OCI-M1 (cell line): Measurements from ENCODE around the gene CDK5RAP3.
"Not testable (repeated sequence)": the region's sequence is repeated elsewhere in the genome, so short reads cannot be mapped to it uniquely, and the experiment has no call there.

Experiments
- DNase-seq: peaks from one replicate; lab custom pipeline; 2025; lab: John Stamatoyannopoulos, UW

CDK5RAP3 gene, protein sequence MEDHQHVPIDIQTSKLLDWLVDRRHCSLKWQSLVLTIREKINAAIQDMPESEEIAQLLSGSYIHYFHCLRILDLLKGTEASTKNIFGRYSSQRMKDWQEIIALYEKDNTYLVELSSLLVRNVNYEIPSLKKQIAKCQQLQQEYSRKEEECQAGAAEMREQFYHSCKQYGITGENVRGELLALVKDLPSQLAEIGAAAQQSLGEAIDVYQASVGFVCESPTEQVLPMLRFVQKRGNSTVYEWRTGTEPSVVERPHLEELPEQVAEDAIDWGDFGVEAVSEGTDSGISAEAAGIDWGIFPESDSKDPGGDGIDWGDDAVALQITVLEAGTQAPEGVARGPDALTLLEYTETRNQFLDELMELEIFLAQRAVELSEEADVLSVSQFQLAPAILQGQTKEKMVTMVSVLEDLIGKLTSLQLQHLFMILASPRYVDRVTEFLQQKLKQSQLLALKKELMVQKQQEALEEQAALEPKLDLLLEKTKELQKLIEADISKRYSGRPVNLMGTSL

GRCh38 chr17:47970725-47971499 is at the start of gene CDK5RAP3:
Gene CDK5RAP3, plus strand, starts transcription at chr17:47971113. Its CDS starts 34 bp downstream, at chr17:47971147.
- peak; percentile 99 for DNase-seq

DNA sequence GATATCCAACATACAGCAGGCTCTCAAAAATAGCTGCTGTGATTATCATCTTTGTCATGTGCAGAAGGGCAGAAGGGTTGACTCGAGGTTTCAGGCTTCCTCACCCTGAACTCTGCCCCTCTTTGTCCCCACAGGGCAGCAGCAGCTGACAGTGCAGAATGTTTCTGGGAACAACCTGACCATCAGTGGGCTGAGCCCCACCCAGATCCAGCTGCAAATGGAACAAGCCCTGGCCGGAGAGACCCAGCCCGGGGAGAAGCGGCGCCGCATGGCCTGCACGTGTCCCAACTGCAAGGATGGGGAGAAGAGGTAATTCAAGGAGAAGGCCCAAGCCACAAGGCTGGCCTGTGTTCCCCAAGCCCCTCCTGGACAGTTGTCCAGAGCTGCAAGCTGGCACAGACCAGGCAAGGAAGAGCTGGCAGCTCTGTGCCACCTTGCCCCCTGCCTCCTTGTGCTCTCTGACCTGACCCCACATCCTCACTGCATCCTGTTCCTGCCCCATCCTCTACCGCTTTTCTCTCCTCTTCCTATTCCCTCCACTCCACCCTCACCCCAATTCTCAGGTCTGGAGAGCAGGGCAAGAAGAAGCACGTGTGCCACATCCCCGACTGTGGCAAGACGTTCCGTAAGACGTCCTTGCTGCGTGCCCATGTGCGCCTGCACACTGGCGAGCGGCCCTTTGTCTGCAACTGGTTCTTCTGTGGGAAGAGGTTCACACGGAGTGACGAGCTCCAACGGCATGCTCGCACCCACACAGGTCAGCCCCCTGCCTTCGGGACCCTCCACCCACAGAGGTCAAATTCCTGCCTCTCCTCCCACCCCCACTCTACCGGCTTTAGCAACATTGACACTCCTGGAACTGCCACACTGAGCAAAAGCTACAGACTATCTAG is 45.9 kb upstream of the CDK5RAP3 start:
- DNase-seq, result no peak

DNA sequence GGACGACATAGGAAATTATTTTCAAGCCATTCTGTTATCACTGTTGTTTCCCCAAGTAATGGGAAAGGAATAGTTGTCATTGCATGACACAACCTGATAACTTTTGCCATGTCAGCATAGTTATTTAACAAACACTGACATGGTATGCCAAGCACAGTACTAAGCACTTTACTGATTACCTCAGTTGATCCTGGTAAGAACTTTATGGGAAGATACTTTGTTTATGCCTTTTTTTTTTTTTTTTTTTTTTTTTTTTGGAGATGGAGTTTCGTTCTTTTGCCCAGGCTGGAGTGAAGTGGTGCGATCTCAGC is 45.3 kb upstream of the CDK5RAP3 start:
- no peak for DNase-seq

- DNase-seq, result no peak
These were observed 43.0 kb upstream of the CDK5RAP3 start for GRCh38 chr17:47927821-47928400.

DNA sequence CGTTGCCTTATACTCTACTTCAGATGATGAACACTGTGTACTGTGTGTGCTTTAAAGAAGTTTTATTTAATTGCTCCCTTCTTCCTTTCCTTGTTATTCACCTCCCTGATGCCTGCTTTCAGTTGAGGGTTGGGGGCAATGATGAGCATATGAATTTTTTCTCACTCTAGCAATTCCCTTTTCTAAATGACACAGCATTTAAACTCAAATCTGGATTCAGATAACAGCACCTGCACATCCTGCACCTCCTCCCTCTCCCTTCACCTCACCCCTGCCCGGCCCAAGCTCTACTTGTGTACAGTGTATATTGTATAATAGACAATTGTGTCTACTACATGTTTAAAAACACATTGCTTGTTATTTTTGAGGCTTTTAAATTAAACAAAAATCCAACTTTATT is 42.5 kb upstream of the CDK5RAP3 start:
- DNase-seq, result peak; percentile 75

- DNase-seq, result no peak
These were observed 41.5 kb upstream of the CDK5RAP3 start for GRCh38 chr17:47929218-47930000.

- no peak for DNase-seq
These were observed 39.1 kb upstream of the CDK5RAP3 start for GRCh38 chr17:47931848-47932247.

- DNase-seq, result no peak
These were observed 36.1 kb upstream of the CDK5RAP3 start for GRCh38 chr17:47934856-47935255.

GRCh38 chr17:47935468-47935867 is 35.4 kb upstream of the CDK5RAP3 start:
- DNase-seq, result not testable (repeated sequence)

GRCh38 chr17:47935961-47936360 is 35.0 kb upstream of the CDK5RAP3 start:
- DNase-seq, result peak; percentile 77

DNA sequence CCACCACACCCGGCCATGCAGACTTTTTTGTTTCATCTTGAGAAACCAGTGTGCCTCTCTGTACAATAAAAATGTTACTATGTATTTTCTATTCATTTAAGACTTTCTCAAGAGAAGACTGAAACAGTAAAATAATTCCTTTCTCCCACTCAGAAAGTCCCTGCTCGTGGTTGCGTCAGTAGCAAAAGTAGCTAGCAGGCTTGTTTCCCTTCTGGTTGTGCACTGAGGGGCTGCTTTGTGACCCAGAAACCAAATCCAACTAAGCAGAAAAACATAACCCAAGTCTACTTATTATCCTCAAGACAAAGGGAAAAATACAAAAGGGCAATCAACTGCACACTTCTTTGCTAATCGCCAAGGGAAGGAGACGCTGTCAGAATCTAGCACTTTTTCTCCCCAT is 33.0 kb upstream of the CDK5RAP3 start:
- no peak for DNase-seq

- DNase-seq, result peak; percentile 99
These were observed 29.4 kb upstream of the CDK5RAP3 start, which contains the start of gene PNPO for GRCh38 chr17:47941246-47942095. Gene PNPO, plus strand, starts transcription at chr17:47941571. Its CDS starts 105 bp downstream, at chr17:47941676.

GRCh38 chr17:47942096-47942510 is 28.8 kb upstream of the CDK5RAP3 start:
- DNase-seq, result no peak

DNA sequence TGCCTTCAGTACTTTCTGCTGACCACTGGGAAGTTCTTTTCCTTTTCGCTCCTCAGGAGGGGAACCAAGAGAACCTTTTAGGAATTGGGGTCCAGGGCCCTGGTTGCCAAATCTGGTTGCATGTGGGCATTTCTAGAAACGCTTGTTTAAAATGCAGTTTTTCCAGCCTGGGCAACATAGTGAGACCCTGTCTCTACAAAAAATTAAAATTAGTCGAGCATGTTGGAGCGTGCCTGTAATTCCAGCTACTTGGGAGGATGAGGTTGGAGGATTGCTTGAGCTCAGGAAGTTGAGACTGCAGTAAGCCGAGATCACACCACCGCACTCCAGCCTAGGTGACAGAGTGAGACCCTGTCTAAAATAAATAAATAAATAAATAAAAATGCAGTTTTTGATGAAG is 28.3 kb upstream of the CDK5RAP3 start:
- no peak for DNase-seq

GRCh38 chr17:47945080-47945479 is 25.8 kb upstream of the CDK5RAP3 start:
- DNase-seq, result no peak

DNA sequence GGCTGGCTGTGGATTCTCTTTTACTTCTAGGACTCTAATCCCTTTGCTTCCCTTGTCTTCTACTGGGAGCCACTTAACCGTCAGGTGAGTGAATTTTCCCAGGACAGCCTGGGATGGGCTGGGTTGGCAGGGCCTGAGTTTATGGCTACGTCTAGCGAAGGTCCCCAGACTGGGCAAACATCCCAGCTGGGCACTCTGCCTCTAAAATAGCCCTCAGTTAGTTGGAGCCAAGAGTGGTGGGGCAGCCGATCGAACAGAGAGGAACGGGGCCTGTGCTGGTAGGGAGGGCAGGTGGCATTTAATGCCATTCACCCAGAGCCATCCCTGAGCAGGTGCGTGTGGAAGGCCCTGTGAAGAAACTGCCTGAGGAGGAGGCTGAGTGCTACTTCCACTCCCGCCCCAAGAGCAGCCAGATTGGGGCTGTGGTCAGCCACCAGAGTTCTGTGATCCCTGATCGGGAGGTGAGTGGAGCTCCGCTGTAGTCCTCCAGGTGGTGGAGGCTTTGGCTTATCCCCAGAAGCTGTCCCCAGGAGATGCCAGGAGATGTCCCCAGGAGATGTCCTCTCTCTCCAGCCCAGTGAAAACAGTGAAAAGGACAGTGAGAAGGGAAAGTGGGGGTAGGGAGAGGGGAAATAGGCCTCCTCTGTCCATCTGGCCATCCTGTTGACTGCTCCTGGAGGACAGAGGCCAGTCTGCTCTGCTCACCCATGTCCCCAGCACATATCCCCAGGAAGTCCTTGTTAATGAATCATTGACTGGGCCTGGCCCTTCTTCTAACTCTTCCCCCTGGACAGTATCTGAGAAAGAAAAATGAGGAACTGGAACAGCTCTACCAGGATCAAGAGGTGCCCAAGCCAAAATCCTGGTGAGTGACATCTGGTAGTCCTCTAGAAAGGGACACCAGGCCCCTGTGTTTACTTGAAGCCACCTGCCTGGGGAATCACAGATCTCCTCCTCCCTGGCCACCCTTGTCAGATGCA is 25.1 kb upstream of the CDK5RAP3 start:
- DNase-seq, result no peak

GRCh38 chr17:47946516-47946915 is 24.4 kb upstream of the CDK5RAP3 start:
- no peak for DNase-seq

DNA sequence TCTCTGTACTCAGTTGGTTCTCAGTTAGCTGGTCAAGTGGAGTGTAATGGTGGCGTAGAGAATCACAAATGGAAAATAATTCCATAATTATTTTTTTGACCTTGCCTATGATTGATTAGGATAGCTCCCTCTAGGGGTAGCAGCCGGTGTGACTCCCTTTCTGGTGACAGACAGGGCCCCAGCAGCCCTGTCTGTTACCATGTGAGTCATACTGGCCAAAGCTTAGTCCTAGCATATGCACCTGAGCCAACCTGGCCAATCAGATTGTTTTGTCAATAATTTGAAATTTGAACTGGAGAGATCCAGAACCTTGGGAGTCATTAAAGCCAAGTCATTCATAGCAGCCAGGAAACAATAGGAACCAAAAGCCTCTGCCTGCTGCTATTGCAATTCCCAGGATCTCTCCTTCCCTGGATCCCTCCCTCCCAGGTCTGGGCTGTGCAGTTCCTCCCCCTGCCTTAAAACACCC is 23.9 kb upstream of the CDK5RAP3 start:
- peak; percentile 88 for DNase-seq
